GM10266 (cell line): Measurements from ENCODE around the gene GATA6.

Source experiments
- DNase-seq: peaks from one replicate; pipeline ENCODE4 v3.0.0; 2012; ENCODE audit errors: extremely low spot score
- CTCF ChIP-seq: IDR thresholded peaks from 2 replicates; pipeline ENCODE4 v1.5.1; 2012; ENCODE audit warnings: mild to moderate bottlenecking, low read depth; ENCODE audit not compliant: control insufficient read depth, insufficient read depth; ENCODE audit errors: missing control alignments

The GATA6 gene

GRCh38 chr18:22169011-22169888 lies at the start of gene GATA6:
GATA6 (plus strand) TSS chr18:22169589; CDS start chr18:22171145, 1,556 bp downstream.
- peak; percentile 79 for DNase-seq

DNA sequence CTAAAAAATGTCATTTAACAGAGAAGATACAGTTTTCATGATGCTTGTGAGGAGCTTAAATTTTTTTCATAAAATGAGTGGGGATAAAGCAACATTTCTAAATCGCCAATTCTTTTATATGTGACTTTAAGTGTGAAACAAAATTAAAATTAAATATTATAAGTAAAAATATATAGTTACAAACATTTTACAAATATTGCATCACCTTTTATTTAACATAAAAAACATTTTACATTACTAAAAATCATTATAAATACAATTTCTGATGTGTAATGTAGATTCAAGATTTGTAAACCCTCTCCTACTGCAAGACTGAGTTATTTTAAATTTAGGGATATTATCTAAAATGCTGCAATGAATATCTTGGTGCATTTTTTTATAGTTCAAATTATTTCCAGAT lies 44.4 kb upstream of the GATA6 start:
- TF ChIP-seq CTCF: no peak
- DNase-seq: no peak

More at GRCh38 chr18:22169011-22169888, at the start of gene GATA6:
- peak; percentile 42 for TF ChIP-seq CTCF

- no peak for TF ChIP-seq CTCF
- DNase-seq: no peak
These were observed 40.4 kb upstream of the GATA6 start for GRCh38 chr18:22128954-22129353.

DNA sequence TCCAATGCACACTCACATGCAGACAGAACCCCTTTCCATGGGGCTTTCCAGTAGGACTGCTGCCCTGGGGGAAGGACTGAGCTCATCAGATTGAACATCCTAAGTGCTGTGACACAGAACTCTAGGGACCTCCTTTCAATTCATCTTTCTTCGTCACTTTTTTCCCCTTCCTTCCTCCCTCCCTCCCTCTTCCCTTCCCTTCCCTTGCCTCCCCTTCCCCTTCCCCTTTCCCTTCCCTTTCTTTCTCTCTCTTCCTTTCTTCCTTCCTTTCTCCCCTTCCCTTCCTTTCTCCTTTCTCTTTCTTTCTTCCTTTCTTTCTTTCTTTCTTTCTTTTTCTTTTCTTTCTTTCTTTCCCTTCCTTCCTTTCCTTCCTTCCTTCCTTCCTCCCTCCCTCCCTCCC lies 39.6 kb upstream of the GATA6 start:
- DNase-seq: no peak
- TF ChIP-seq CTCF: no peak

- DNase-seq: no peak
- no peak for TF ChIP-seq CTCF
These were observed 37.1 kb upstream of the GATA6 start for GRCh38 chr18:22132258-22132657.

GRCh38 chr18:22132763-22133162 lies 36.6 kb upstream of the GATA6 start:
- DNase-seq: no peak
- no peak for TF ChIP-seq CTCF

DNA sequence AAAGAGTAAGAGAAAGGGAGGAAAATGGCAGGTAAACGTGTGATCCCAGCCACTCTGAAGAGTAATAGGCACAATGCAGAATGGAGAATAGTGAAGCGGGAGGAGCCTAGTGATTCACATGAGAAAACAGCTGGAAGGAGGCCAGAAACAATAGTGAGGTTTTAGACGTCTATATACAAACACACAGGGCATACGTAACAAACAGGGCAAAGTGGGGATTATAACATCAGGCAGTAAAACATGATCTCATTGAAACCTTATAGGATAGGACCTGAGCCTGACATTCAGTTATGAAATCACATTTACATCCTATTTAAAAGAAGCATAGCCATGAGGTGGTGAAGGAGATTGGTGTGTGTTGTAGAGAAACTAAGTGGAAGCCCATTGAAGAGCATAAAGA lies 33.0 kb upstream of the GATA6 start:
- no peak for TF ChIP-seq CTCF
- DNase-seq: no peak
